Non-pigmented ciliary epithelial cell (primary cell): ENCODE measurements around the gene MACROH2A1.

Source experiments
- DNase-seq: peaks from one replicate; pipeline ENCODE4 v3.0.0-alpha.2; 2010; ENCODE audit warnings: low read depth

MACROH2A1 gene

DNA sequence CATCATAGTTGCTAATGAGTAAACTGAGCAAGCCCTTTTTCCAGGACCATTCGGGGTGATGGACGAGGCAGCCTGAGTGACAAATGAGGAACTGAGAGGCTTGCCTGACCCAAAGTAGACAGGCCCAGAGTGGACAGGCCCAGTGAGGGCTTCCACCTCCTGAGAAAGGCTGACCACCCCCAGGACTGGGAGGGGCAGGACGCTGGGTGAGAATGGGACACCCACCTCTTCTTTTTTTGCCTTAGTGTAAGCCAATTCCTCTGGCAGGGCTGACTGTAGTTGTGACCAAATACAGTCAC lies 68.3 kb downstream of the MACROH2A1 start:
- no peak for DNase-seq

- no peak for DNase-seq
Measured at GRCh38 chr5:135329913-135330797, 68.9 kb downstream of the MACROH2A1 start.

- no peak for DNase-seq
Measured at GRCh38 chr5:135329066-135329912, 69.7 kb downstream of the MACROH2A1 start.

DNA sequence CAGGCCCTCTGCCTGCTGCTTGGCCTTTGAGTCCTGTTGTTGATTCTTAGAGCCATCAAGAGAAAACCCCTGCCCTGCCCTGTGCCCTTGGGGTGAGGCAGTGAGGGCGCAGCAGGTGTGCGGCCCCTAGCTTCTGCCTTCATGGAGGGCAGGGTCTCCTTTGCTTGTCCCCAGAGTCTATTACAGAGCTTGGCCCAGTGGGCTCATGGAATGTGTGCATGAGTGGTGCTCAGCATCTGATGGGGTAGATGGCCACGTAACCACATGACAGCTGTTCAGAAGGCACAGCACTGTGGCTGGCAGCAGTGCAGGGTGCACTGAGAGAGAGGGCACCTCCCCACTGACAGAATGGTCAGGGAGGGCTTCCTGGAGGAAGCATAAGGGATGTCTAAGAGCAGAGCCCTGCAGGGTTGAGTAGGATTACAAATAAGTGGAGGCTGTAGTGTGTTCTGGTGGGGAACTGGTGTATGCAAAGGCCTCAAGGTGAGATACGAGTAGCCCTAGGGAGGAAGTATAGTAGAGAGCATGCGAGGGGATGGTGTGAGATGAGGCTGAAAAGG lies 70.8 kb downstream of the MACROH2A1 start:
- no peak for DNase-seq

GRCh38 chr5:135327429-135328127 lies 71.5 kb downstream of the MACROH2A1 start:
- DNase-seq: no peak

DNA sequence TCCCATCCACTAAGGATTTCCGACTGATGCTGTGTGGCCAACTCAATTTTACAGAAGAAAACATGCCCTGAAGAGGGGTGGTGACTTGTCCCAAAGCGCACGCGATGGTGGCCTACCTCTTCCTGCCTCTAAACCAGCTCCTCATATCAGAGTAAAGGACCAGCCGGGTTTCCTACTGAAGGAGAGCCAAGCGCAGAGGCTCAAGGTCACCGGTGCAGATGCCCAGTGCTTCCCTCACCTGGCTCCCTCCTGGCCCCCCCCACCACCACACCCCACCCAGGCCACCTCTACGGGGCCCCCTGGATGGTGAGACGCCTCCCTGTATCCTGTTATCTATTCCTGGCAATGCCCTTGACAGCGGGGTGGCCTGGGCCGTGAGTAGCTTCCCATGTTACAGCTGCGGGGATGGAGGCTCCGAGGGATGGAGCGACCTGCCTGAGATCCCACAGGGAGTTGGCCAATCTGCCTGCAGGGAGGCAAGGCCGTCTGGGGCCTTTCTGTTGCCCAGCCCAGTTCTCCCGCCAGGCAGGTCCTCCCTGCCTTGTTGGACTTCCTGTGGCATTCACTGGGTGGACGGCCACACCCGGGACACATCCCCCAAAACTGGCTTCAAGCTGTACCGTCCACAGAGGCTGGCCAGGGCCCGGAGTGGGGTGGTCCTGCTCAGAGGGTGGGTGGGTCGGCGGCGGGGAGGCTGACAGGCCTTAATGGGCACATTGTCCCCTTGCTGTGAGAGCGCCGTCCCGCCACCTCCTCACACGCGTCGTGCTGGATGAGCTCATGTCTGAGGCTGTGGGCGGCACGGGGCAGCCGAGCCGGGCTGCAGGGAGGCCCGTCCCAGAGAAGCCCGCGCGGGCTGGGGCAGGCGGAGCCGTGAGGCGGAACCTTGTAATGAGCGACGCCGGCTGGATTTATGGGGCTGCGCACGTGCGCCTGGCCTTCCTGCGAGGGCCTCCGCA lies 72.5 kb downstream of the MACROH2A1 start:
- DNase-seq: no peak

DNA sequence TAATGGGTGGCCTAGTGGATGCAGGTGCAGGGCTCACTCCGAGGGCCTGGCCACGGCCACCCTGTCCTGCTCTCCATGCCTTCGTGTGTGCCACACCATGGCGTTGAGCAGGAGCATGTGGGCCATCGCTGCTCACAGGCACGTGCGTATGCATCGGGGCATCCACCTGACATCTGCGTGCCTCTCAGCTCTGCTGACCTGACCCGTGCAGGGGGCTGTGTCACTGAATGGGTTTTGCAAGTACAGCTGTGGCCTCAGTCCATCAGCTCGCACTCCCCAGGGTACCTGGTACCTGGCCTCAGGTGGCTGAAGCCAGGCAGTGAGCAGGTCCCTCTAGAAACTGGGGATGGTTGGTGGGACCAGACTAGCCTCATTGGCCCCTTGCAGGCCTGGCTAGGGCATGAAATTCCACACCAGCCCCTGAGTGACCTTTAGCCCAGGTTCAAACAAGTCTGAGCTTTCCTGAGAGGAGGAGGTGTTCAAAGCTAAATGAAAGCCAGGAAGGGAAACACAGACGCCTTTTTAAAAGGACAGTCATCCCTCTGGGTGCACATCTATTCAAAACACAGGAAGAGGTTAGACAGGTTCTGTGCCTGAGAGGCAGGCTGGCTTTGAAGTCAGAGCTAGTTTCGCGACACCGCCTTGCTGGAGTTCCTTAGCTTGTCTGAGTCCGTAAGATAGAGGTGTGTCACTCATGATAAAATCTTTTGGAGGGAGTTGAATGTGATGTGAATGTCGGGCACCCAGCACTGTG lies 74.0 kb downstream of the MACROH2A1 start:
- DNase-seq: no peak

- DNase-seq: no peak
Measured at GRCh38 chr5:135324160-135324559, 74.9 kb downstream of the MACROH2A1 start.

GRCh38 chr5:135323701-135324132 lies 75.3 kb downstream of the MACROH2A1 start:
- no peak for DNase-seq

DNA sequence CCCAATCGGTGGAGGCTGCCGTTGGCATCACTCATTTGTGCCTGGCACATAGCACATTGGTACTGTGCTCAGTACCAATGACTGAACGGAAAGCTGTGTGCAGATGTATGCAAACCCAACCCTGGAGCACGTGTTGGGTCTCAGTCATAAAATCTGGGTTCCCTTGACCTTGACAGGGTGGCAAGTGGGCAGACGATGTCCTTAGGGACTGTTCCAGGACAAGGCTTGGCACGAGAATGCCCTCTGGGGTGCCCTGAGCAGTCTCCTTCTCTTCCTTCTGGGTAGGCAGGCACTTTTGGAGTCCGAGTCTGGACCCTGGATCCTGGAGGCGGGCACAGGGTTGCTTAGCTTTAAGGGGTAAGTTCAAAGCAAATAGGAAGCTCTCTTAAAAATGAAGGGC lies 75.8 kb downstream of the MACROH2A1 start:
- no peak for DNase-seq

DNA sequence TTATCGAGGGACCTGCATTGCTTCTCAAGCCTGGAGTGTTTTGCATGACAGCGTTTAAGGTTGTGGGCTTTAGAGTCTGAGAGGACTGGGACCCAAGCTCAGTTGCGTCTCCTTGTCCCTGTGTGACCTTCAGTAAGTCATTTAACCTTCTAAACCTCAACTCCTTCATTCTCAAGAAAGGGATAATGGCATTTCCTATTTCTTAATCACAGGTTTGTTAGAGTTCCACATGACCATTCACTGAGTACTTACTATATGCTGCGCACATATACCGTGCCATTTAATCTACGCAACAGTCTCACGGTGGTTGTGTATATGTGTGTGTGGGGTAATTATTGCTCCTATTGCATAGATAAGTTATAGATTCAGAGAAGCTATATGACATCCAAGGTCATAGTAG lies 76.3 kb downstream of the MACROH2A1 start:
- no peak for DNase-seq

GRCh38 chr5:135322271-135322670 lies 76.8 kb downstream of the MACROH2A1 start:
- DNase-seq: no peak

DNA sequence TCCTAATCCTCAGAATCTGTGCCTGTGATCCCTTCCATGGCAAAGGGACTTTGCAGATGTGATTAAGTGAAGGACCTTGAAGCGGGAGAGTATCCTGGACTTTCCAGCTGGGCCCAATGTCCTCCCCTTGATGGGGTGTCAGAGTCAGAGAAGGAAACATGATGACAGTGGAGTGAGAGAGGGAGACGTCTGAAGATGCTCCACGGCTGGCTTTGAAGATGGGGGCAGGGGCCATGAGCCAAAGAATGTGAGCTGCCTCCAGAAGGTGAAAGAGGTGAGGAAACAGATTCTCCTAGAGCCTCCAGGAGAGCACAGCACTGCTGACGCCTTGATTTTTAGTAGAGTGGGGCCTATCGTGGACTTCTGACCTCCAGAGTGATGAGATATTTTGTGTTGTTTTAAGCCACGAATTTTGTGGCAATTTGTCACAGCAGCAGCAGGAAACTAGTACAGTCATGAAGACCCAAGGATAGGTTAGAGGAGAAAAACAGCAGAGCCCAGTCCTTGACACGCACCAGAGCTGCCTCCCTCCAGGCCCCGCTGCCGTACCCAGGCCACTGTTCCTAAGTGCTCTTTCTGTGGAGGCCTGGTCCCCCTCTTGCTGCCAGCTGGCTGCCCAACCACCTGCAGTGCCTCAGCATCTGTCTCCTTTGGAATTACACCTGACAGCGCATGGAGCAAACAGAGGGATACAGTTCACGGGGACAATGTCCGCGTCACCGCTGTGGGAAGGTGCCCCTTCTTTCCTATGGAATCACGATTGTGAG lies 78.1 kb downstream of the MACROH2A1 start:
- no peak for DNase-seq

DNA sequence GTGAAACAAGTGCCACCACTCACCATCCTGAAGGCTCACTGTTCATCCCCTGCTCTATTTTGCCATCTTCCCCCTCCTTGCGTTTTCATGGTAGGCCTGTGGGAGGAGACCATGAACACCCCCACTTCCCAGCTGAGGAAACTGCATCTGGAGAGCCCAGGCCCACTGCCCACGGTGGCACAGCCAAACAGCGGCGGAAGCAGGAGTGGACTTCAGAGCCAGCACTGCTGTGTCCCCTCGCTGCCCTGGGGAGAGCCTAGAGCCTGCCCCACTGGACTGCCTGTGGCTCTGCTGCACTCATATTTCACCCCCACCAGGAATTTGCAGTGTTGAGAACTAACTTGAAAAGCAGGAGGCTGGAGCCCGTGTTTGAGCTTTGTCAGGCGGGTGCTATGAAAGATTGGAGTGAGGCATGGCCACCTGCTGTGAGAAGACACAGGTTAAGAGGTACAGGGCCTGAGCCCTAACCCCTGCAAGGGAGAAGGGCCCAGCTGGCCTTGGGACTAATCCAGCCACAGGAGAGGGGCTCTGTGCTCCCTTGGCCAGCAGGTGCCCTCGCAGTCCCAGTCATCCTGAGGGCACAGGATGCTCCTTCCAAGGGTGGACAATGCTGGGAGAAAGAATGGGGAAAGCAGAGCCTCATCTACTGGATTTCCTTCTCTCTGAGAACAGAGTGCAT lies 79.0 kb downstream of the MACROH2A1 start:
- DNase-seq: no peak

DNA sequence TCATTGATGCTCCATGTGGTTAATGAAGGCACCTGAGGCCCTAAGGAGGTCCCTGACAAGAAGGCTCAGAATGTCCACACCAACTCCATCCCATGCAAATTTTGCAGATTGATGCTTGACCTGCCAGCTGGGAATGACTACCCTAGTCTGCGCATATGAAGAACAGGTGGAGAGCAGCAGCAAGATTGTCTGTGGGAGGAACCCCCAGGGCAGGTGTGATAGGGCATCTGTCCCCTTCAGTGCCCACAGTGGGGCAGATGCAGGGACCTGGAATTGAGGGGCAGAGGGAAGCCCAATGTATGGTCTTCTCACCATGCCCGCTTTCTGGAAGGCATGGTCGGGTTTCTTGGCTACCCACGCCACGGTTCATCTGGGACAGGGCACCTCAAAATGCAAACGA lies 79.6 kb downstream of the MACROH2A1 start:
- DNase-seq: no peak

DNA sequence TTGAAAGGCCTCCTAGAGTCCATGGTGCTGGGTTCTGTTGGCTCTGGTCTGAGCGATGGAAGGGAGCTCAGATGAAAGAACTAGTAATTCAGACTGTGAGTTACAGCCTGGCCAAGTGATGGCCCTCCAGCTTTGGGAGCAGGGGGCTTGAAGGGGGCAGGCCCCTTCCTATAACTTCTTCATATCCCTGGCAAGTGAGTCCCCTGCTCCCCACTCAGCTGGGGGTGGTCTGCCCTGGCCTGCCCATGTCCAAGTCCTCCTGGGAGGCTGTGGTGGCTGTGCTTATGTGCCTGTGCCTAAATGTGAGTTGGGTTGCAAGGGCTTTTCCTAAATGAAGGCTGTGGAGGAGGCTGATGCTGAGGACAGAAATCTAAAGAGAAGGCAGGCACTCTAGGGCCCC lies 80.1 kb downstream of the MACROH2A1 start:
- DNase-seq: no peak

- no peak for DNase-seq
Measured at GRCh38 chr5:135318037-135318436, 81.0 kb downstream of the MACROH2A1 start.

- no peak for DNase-seq
Measured at GRCh38 chr5:135317286-135317685, 81.7 kb downstream of the MACROH2A1 start.

DNA sequence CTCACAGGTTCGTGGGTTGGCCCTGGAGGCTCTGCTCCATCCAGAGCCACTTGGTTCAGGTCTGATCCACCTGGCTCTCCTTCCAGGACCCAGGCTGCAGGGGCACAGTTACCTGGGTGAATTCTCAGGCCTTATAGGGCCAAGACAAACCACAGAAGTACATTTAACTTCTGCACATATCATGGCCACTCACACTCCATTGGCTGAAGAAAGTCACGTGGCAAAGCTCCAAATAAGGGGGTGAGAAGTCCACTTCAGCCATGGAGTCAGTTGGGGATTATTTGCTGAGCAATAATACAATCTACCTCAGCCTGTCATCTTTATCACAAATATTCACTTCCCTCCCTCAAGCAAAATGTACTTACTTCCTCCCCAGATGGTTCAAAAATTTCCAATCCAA lies 83.6 kb downstream of the MACROH2A1 start:
- DNase-seq: no peak
